NCI-H128 (cell line): ENCODE measurements around the gene KATNB1.

Source experiments
- DNase-seq: peaks from one replicate; lab custom pipeline; 2025; ENCODE audit not compliant: unreplicated experiment; lab: John Stamatoyannopoulos, UW

KATNB1 gene

GRCh38 chr16:57804111-57804837 is 68.7 kb downstream of the KATNB1 start:
- DNase-seq: no peak

- DNase-seq: no peak
Measured at GRCh38 chr16:57805176-57805575, 69.6 kb downstream of the KATNB1 start.
